Esophagus muscularis mucosa (tissue), 4 donors: ENCODE results near the gene PLCB3. TPM values are rescaled to one million over a fixed set of nuclear protein-coding genes. Genes with fewer than 3 reads are reported as not detected.

ENCODE experiments used
- DNase-seq: peaks from one replicate; pipeline ENCODE4 v3.0.0-alpha.2; 2017; ENCODE audit errors: extremely low spot score
- H3K27ac ChIP-seq, 4 donors: fragments of 200-600 bp; sonication (generic); replicated peaks in 1 of 4; 1 replicate in 3 of 4; 2 replicates in 1 of 4; pipeline ENCODE4 v1.5.1; 2016 to 2019; ENCODE audit warnings: mild to moderate bottlenecking in 1 of 4
- H3K27me3 ChIP-seq, 4 donors: fragments of 200-600 bp; sonication (generic); one replicate each; pipeline versions ENCODE4 v1.5.1 to v1.6.0; 2016 to 2019
- H3K36me3 ChIP-seq, 4 donors: fragments of 200-600 bp; sonication (generic); one replicate each; pipeline ENCODE4 v1.5.1; 2016 to 2019
- H3K4me1 ChIP-seq, 4 donors: fragments of 200-600 bp; sonication (generic); one replicate each; pipeline ENCODE4 v1.5.1; 2016 to 2019
- H3K4me3 ChIP-seq, 4 donors: fragments of 200-600 bp; sonication (generic); 1 replicate in 2 of 4; 2 replicates in 2 of 4; pipeline ENCODE4 v1.5.1; 2016 to 2019; ENCODE audit warnings: mild to moderate bottlenecking in 4 of 4, moderate library complexity in 1 of 4
- H3K9me3 ChIP-seq, 4 donors: fragments of 200-600 bp; sonication (generic); 1 replicate in 3 of 4; 2 replicates in 1 of 4; pipeline ENCODE4 v1.5.1; 2016 to 2019
- EP300 ChIP-seq: sonication (generic); formaldehyde crosslinking; IDR thresholded peaks from one replicate; pipeline ENCODE4 v1.6.1; 2017; ENCODE audit warnings: antibody characterized with exemption
- POLR2A ChIP-seq: fragments of 450-650 bp; IDR thresholded peaks from one replicate; pipeline ENCODE4 v1.6.1; 2017; ENCODE audit warnings: antibody characterized with exemption, moderate library complexity, mild to moderate bottlenecking, low read depth
- POLR2AphosphoS5 ChIP-seq, 2 donors: sonication (generic); formaldehyde crosslinking; IDR thresholded peaks; one replicate each; pipeline ENCODE4 v1.6.1; 2017; ENCODE audit warnings: antibody characterized with exemption in 2 of 2
- WGBS: methylation state at CpG from one replicate; pipeline ENCODE4 v1.1.5; 2018; 5-methylcytosine and 5-hydroxymethylcytosine counted together
- intact Hi-C: fragments of 100-400 bp; cut with DNase I; formaldehyde crosslinking; loops from one replicate; pipeline ENCODE4 v1.15.1; 2023
- total RNA-seq, 4 donors: library from RNA; depleted of rRNA; stranded (reverse); fragments of >200 nt; gene quantifications; one replicate each; pipeline versions ENCODE4 v1.1.0 to v1.2.1, GENCODE V29; 2016
- TF ChIP-seq, protein P1 (sequence below), 3 experiments: fragments of 200-600 bp in 2 of 3; fragments of 450-650 bp in 1 of 3; sonication (generic) in 2 of 3; IDR thresholded peaks; one replicate each; pipeline ENCODE4 v1.5.1; 2017 to 2019; ENCODE audit warnings: antibody characterized with exemption in 3 of 3, mild to moderate bottlenecking in 2 of 3, moderate library complexity in 1 of 3

Gene PLCB3
- total RNA-seq, 4 donors from 2014 or later, result 18.9 to 36.5 (median 25.3) TPM

DNA sequence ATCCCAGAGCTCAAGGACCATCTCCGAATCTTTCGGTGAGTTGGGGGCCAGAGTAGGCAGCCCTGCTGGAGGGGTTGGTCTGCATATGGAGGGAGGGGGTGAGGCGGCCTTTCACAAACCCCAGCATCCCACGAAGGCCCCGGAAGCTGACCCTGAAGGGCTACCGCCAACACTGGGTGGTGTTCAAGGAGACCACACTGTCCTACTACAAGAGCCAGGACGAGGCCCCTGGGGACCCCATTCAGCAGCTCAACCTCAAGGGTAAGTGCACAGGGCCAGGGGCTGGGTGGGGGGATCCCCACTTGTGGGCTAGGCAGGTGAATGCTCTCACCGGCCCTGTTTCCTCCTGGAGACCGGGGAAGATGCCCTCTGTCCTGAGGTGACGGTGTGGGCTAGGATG is 31.6 kb upstream of the PLCB3 start:
- no peak for DNase-seq
- no peak for TF ChIP-seq POLR2A
- no peak for TF ChIP-seq EP300
- TF ChIP-seq POLR2AphosphoS5 (IDR thresholded peaks at IDR 0.05), result no peak
- TF ChIP-seq, protein P1, sequence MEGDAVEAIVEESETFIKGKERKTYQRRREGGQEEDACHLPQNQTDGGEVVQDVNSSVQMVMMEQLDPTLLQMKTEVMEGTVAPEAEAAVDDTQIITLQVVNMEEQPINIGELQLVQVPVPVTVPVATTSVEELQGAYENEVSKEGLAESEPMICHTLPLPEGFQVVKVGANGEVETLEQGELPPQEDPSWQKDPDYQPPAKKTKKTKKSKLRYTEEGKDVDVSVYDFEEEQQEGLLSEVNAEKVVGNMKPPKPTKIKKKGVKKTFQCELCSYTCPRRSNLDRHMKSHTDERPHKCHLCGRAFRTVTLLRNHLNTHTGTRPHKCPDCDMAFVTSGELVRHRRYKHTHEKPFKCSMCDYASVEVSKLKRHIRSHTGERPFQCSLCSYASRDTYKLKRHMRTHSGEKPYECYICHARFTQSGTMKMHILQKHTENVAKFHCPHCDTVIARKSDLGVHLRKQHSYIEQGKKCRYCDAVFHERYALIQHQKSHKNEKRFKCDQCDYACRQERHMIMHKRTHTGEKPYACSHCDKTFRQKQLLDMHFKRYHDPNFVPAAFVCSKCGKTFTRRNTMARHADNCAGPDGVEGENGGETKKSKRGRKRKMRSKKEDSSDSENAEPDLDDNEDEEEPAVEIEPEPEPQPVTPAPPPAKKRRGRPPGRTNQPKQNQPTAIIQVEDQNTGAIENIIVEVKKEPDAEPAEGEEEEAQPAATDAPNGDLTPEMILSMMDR (IDR thresholded peaks at IDR 0.05), result no peak
- H3K4me1 ChIP-seq, result peaks cover 0 to 8% (median 1%) of the 10 kb centered on the region in 4 donors
- H3K27ac ChIP-seq, result no peak overlapping the region
- intact Hi-C loops, result no loop called here
- H3K36me3 ChIP-seq, result peaks cover 4 to 41% (median 29%) of the 10 kb centered on the region in 4 donors
- H3K4me3 ChIP-seq, result no peak overlapping the region
- WGBS, result 93% methylated on average over 5 of the region's 10 CpGs
- no peaks in the 10 kb centered on the region for H3K9me3 ChIP-seq
- H3K27me3 ChIP-seq, result no peaks in the 10 kb centered on the region

DNA sequence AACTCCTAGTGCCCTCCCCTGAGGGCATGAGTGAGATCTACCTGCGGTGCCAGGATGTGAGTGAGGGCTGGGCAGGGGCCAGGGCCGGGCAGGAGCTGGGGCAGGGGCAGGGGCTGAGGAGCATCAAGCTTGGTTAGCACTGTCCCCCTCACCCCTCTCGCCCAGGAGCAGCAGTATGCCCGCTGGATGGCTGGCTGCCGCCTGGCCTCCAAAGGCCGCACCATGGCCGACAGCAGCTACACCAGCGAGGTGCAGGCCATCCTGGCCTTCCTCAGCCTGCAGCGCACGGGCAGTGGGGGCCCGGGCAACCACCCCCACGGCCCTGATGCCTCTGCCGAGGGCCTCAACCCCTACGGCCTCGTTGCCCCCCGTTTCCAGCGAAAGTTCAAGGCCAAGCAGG is 31.1 kb upstream of the PLCB3 start:
- Histone ChIP-seq H3K27ac (no peak overlapping the region), H3K9me3 (no peaks in the 10 kb centered on the region), H3K27me3 (no peaks in the 10 kb centered on the region), H3K4me3 (no peak overlapping the region), H3K36me3 (peaks cover 4 to 41% (median 29%) of the 10 kb centered on the region in 4 donors), H3K4me1 (peaks cover 4 to 13% (median 7%) of the 10 kb centered on the region in 4 donors)
- 87% methylated on average over 6 of the region's 17 CpGs for WGBS
- no peak for TF ChIP-seq POLR2AphosphoS5 (IDR thresholded peaks at IDR 0.05)
- TF ChIP-seq EP300, result no peak
- TF ChIP-seq, protein P1 (IDR thresholded peaks at IDR 0.05), result no peak
- no peak for TF ChIP-seq POLR2A
- intact Hi-C loops, result no loop called here
- DNase-seq, result no peak

DNA sequence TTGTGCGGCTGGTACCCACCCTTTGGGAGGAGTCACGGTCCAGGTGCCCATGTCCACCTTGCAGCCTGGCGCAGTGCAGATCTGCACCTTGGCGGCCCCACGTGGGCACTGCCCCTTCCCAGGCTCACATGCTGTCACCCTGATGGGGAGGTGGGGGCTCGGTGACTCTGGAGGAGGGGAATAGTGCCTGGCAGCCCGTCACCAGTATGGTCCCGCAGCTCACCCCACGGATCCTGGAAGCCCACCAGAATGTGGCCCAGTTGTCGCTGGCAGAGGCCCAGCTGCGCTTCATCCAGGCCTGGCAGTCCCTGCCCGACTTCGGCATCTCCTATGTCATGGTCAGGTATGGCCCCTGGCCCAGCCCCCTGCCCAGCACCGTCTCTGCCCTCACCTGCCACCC is 30.5 kb upstream of the PLCB3 start:
- intact Hi-C loops, result no loop called here
- DNase-seq, result no peak
- WGBS, result 83% methylated on average over 5 of the region's 14 CpGs
- Histone ChIP-seq H3K36me3 (peaks cover 4 to 41% (median 29%) of the 10 kb centered on the region in 4 donors), H3K27me3 (no peaks in the 10 kb centered on the region), H3K9me3 (no peaks in the 10 kb centered on the region), H3K27ac (no peak overlapping the region), H3K4me3 (no peak overlapping the region), H3K4me1 (peaks cover 7 to 18% (median 11%) of the 10 kb centered on the region in 4 donors)
- TF ChIP-seq POLR2AphosphoS5 (IDR thresholded peaks at IDR 0.05), result no peak
- TF ChIP-seq, protein P1 (IDR thresholded peaks at IDR 0.05), result no peak
- TF ChIP-seq EP300, result no peak
- no peak for TF ChIP-seq POLR2A

DNA sequence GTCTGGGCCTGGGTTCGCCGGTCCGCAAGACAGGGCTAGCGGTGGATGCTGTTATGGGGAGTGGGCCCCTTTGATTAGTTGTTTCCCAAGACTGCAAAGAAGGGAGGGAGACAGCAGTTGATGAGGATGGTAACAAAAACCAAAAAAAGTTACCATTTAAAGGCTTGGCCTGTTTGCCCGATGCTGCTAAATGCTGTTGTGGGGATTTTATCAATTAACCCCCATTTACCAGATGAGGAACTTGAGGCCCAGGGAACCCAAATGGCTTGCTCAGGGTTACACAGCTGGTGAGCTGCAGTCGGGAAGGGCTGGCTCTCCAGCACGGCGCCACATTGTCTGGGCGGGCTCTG is 28.7 kb upstream of the PLCB3 start:
- intact Hi-C loops, result no loop called here
- DNase-seq, result no peak
- H3K27me3 ChIP-seq, result no peaks in the 10 kb centered on the region
- no peaks in the 10 kb centered on the region for H3K9me3 ChIP-seq
- no peak overlapping the region for H3K4me3 ChIP-seq
- WGBS, result 98% methylated on average over 5 of the region's 9 CpGs
- H3K4me1 ChIP-seq, result peaks cover 17 to 31% (median 24%) of the 10 kb centered on the region in 4 donors
- TF ChIP-seq, protein P1 (IDR thresholded peaks at IDR 0.05), result no peak
- TF ChIP-seq EP300 (no peak), POLR2A (no peak), POLR2AphosphoS5 (IDR thresholded peaks at IDR 0.05) (no peak)
- H3K27ac ChIP-seq, result no peak overlapping the region
- peaks cover 4 to 41% (median 29%) of the 10 kb centered on the region in 4 donors for H3K36me3 ChIP-seq

DNA sequence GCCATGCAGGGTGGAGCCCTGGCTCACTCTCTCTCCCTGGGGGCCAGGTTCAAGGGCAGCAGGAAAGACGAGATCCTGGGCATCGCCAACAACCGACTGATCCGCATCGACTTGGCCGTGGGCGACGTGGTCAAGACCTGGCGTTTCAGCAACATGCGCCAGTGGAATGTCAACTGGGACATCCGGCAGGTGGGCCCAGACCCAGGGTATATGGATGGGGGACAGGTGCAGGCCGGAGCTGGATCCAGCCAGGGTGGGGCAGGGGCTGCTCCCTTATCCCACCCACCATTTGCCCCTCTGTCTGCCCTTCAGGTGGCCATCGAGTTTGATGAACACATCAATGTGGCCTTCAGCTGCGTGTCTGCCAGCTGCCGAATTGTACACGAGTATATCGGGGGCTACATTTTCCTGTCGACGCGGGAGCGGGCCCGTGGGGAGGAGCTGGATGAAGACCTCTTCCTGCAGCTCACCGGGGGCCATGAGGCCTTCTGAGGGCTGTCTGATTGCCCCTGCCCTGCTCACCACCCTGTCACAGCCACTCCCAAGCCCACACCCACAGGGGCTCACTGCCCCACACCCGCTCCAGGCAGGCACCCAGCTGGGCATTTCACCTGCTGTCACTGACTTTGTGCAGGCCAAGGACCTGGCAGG is 28.2 kb upstream of the PLCB3 start:
- WGBS, result 84% methylated on average over 11 of the region's 24 CpGs
- Histone ChIP-seq H3K4me3 (no peak overlapping the region), H3K27ac (no peak overlapping the region), H3K9me3 (no peaks in the 10 kb centered on the region), H3K4me1 (peaks cover 22 to 36% (median 29%) of the 10 kb centered on the region in 4 donors), H3K36me3 (peaks cover 4 to 41% (median 29%) of the 10 kb centered on the region in 4 donors), H3K27me3 (no peaks in the 10 kb centered on the region)
- intact Hi-C loops, result no loop called here
- TF ChIP-seq, protein P1 (IDR thresholded peaks at IDR 0.05), result no peak
- TF ChIP-seq EP300 (no peak), POLR2A (no peak), POLR2AphosphoS5 (IDR thresholded peaks at IDR 0.05) (no peak)
- no peak for DNase-seq
